Osteocyte (in vitro differentiated cells): ENCODE results near the gene CTSW. TPM values are rescaled to one million over a fixed set of nuclear protein-coding genes. Genes with fewer than 3 reads are reported as not detected.
"Not testable (repeated sequence)": the region's sequence is repeated elsewhere in the genome, so short reads cannot be mapped to it uniquely, and the experiment has no call there.

ENCODE experiments used
- DNase-seq: peaks from one replicate; pipeline ENCODE4 v3.0.0; 2021; ENCODE audit warnings: mixed read lengths; ENCODE audit not compliant: unreplicated experiment; ENCODE audit errors: extremely low spot score
- H3K27ac Mint-ChIP-seq: one replicate; pipeline ENCODE4 v1.8.0; 2021; ENCODE audit warnings: mild to moderate bottlenecking, mixed read lengths; ENCODE audit not compliant: unreplicated experiment
- H3K27me3 Mint-ChIP-seq: one replicate; pipeline ENCODE4 v1.8.0; 2021; ENCODE audit warnings: mixed read lengths; ENCODE audit not compliant: unreplicated experiment
- H3K36me3 Mint-ChIP-seq: one replicate; pipeline ENCODE4 v1.8.0; 2021; ENCODE audit warnings: mixed read lengths; ENCODE audit not compliant: unreplicated experiment
- H3K4me1 Mint-ChIP-seq: one replicate; pipeline ENCODE4 v1.8.0; 2021; ENCODE audit warnings: mixed read lengths; ENCODE audit not compliant: unreplicated experiment
- H3K4me3 Mint-ChIP-seq: one replicate; pipeline ENCODE4 v1.8.0; 2021; ENCODE audit warnings: mild to moderate bottlenecking, moderate library complexity, mixed read lengths; ENCODE audit not compliant: unreplicated experiment
- H3K9me3 Mint-ChIP-seq: one replicate; pipeline ENCODE4 v1.8.0; 2021; ENCODE audit warnings: mixed read lengths; ENCODE audit not compliant: unreplicated experiment
- CTCF ChIP-seq: fragments of 200-600 bp; sonication (generic); IDR thresholded peaks from 2 replicates; pipeline ENCODE4 v1.5.0; 2021; ENCODE audit warnings: antibody characterized with exemption, mild to moderate bottlenecking, moderate library complexity
- total RNA-seq: library from RNA; stranded (reverse); gene quantifications from 2 replicates; pipeline ENCODE4 v1.2.1, GENCODE V29; 2021

Gene CTSW
- total RNA-seq, 1 donor from 2014 or later = not detected

- peak overlapping the region; percentile 73 for H3K4me3 Mint-ChIP-seq
- H3K27me3 Mint-ChIP-seq = no peaks in the 10 kb centered on the region
- peak; percentile 87 for DNase-seq
- TF ChIP-seq CTCF = peak; percentile 35
- peaks cover 71% of the 10 kb centered on the region for H3K4me1 Mint-ChIP-seq
- H3K9me3 Mint-ChIP-seq = no peaks in the 10 kb centered on the region
- H3K36me3 Mint-ChIP-seq = peaks cover 12% of the 10 kb centered on the region
- peak overlapping the region; percentile 80 for H3K27ac Mint-ChIP-seq
Observed at GRCh38 chr11:65891219-65892136, 11.8 kb downstream of the CTSW start.

GRCh38 chr11:65892137-65892540, 12.5 kb downstream of the CTSW start:
- peaks cover 67% of the 10 kb centered on the region for H3K4me1 Mint-ChIP-seq
- H3K27me3 Mint-ChIP-seq, H3K9me3 Mint-ChIP-seq, H3K36me3 Mint-ChIP-seq, DNase-seq: not testable (repeated sequence)
- peak overlapping the region; percentile 80 for H3K27ac Mint-ChIP-seq
- H3K4me3 Mint-ChIP-seq = peak overlapping the region; percentile 73

- no peak for TF ChIP-seq CTCF
- Mint-ChIP-seq H3K9me3 (no peaks in the 10 kb centered on the region), H3K36me3 (peaks cover 8% of the 10 kb centered on the region), H3K27me3 (no peaks in the 10 kb centered on the region), H3K4me1 (peaks cover 66% of the 10 kb centered on the region), H3K27ac (peak overlapping the region; percentile 80), H3K4me3 (peak overlapping the region; percentile 73)
- no peak for DNase-seq
Observed at GRCh38 chr11:65892661-65893317, 13.2 kb downstream of the CTSW start.

GRCh38 chr11:65894034-65894591, 14.5 kb downstream of the CTSW start:
- TF ChIP-seq CTCF = no peak
- Mint-ChIP-seq H3K4me1 (peaks cover 64% of the 10 kb centered on the region), H3K27ac (peak overlapping the region; percentile 80), H3K4me3 (no peak overlapping the region), H3K27me3 (no peaks in the 10 kb centered on the region), H3K9me3 (no peaks in the 10 kb centered on the region), H3K36me3 (peaks cover 8% of the 10 kb centered on the region)
- DNase-seq = no peak

GRCh38 chr11:65895482-65895981, 15.9 kb downstream of the CTSW start:
- no peak for DNase-seq
- H3K4me1 Mint-ChIP-seq = peaks cover 52% of the 10 kb centered on the region
- TF ChIP-seq CTCF = no peak
- peaks cover 8% of the 10 kb centered on the region for H3K36me3 Mint-ChIP-seq
- H3K27ac Mint-ChIP-seq = peak overlapping the region; percentile 79
- no peaks in the 10 kb centered on the region for H3K9me3 Mint-ChIP-seq
- no peaks in the 10 kb centered on the region for H3K27me3 Mint-ChIP-seq
- H3K4me3 Mint-ChIP-seq = no peak overlapping the region
